GM12872 (cell line): ENCODE results near the gene GRIN3B.

Source experiments
- CTCF ChIP-seq: IDR thresholded peaks from 3 replicates; pipeline ENCODE4 v1.5.1; 2011; ENCODE audit warnings: low read depth, mild to moderate bottlenecking, low read length, moderate library complexity; ENCODE audit not compliant: insufficient read depth

Gene GRIN3B

GRCh38 chr19:954672-955494 is 45.3 kb upstream of the GRIN3B start:
- no peak for TF ChIP-seq CTCF

GRCh38 chr19:955803-956765 is 44.1 kb upstream of the GRIN3B start:
- TF ChIP-seq CTCF, result no peak

- no peak for TF ChIP-seq CTCF
These were observed 43.3 kb upstream of the GRIN3B start for GRCh38 chr19:956766-957440.

GRCh38 chr19:958967-959855 is 41.0 kb upstream of the GRIN3B start:
- TF ChIP-seq CTCF, result no peak

GRCh38 chr19:960020-960419 is 40.2 kb upstream of the GRIN3B start:
- no peak for TF ChIP-seq CTCF

GRCh38 chr19:960601-960938 is 39.6 kb upstream of the GRIN3B start:
- TF ChIP-seq CTCF, result no peak
